Stimulated activated CD4-positive, alpha-beta T cell treated with anti-CD3 and anti-CD28 coated beads, Interleukin-2, amount 100 ng/mL, for 4 hours (primary cell): ENCODE results near the gene NAT16.
A peak's percentile ranks its signal among the peaks of the same experiment; 100 is the strongest.
"Not testable (repeated sequence)": the region's sequence is repeated elsewhere in the genome, so short reads cannot be mapped to it uniquely, and the experiment has no call there.

ENCODE experiments used
- DNase-seq: peaks from one replicate; pipeline ENCODE4 v3.0.0-alpha.2; 2020; ENCODE audit warnings: low read depth

Gene NAT16

GRCh38 chr7:101180130-101180755 lies at the start of gene NAT16:
NAT16 (minus strand) TSS chr7:101180293; CDS start chr7:101174807, 5,486 bp downstream.
- DNase-seq = no peak

GRCh38 chr7:101226721-101227120 lies 46.6 kb upstream of the NAT16 start:
- DNase-seq = no peak

GRCh38 chr7:101225650-101226049 lies 45.6 kb upstream of the NAT16 start:
- DNase-seq = no peak

GRCh38 chr7:101223528-101223927 lies 43.4 kb upstream of the NAT16 start:
- no peak for DNase-seq

- DNase-seq = no peak
Measured at GRCh38 chr7:101222275-101222830, 42.3 kb upstream of the NAT16 start.

- DNase-seq = no peak
Measured at GRCh38 chr7:101220295-101220694, 40.2 kb upstream of the NAT16 start.

- no peak for DNase-seq
Measured at GRCh38 chr7:101218236-101219125, 38.4 kb upstream of the NAT16 start.

- peak; percentile 93 for DNase-seq
Measured at GRCh38 chr7:101217388-101218235, 37.5 kb upstream of the NAT16 start, which contains the start of the genes PLOD3 and ZNHIT1. PLOD3 (minus strand) TSS chr7:101217581; CDS start chr7:101217274, 307 bp downstream. ZNHIT1 (plus strand) TSS chr7:101218165; CDS start chr7:101218196, 31 bp downstream.

GRCh38 chr7:101216860-101217387 lies 36.8 kb upstream of the NAT16 start:
- no peak for DNase-seq

- DNase-seq = no peak
Measured at GRCh38 chr7:101216001-101216859, 36.1 kb upstream of the NAT16 start.

- no peak for DNase-seq
Measured at GRCh38 chr7:101212014-101212413, 31.9 kb upstream of the NAT16 start.

GRCh38 chr7:101211501-101211900 lies 31.4 kb upstream of the NAT16 start:
- no peak for DNase-seq

- no peak for DNase-seq
Measured at GRCh38 chr7:101210143-101210542, 30.1 kb upstream of the NAT16 start.

- DNase-seq = no peak
Measured at GRCh38 chr7:101208794-101209193, 28.7 kb upstream of the NAT16 start.

GRCh38 chr7:101207459-101207858 lies 27.4 kb upstream of the NAT16 start:
- DNase-seq = no peak

- no peak for DNase-seq
Measured at GRCh38 chr7:101206665-101207042, 26.6 kb upstream of the NAT16 start.

GRCh38 chr7:101205901-101206664 lies 26.0 kb upstream of the NAT16 start:
- no peak for DNase-seq

GRCh38 chr7:101203740-101204738 lies 23.9 kb upstream of the NAT16 start:
- not testable (repeated sequence) for DNase-seq

- DNase-seq = no peak
Measured at GRCh38 chr7:101202603-101202918, 22.5 kb upstream of the NAT16 start.
